ENCODE results near the gene ZNF723.
"Not testable (repeated sequence)": the region's sequence is repeated elsewhere in the genome, so short reads cannot be mapped to it uniquely, and the experiment has no call there.

ZNF723 gene

DNA sequence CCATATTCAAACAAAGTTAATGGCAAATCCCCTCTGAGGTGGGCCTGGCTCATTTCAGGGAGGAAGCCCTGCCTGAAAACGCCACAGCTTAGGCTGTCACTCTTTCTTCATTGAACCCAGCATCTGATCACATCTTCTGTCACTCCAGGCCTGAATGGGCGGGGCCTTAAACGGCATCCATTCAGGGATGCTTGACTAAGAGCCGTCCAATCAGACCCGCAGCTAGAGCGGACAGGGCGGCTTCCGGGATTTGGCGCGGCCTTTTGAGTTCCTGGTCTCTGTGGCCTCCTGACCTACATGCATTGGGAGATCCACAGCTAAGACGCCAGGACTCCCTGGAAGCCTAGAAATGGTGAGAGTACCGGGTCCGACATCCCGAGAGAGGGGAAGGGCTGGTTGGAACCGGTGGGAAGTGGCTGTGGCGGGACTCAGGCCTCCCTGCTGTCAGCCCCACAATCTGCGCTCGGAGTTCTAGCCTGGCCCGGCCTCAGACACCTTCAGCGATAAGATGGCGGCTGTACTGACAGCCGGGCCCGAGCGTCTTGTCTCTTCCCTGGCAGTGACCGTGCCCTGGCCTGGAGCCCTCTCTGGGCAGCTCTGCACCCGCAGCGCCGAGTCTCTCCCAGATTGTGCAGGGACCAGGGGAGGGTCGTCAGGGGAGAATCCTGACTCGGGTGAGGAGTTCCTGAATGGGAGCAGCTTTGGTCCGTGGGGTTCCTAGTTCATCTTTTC, at the start of gene ZNF723:
ZNF723 (plus strand) TSS at position 261 of the 732 bp plus-strand sequence; CDS start at position 350, 89 bp downstream.
- DNase-seq (ENCODE audit: low read depth in 2 of 2) = no peak

DNA sequence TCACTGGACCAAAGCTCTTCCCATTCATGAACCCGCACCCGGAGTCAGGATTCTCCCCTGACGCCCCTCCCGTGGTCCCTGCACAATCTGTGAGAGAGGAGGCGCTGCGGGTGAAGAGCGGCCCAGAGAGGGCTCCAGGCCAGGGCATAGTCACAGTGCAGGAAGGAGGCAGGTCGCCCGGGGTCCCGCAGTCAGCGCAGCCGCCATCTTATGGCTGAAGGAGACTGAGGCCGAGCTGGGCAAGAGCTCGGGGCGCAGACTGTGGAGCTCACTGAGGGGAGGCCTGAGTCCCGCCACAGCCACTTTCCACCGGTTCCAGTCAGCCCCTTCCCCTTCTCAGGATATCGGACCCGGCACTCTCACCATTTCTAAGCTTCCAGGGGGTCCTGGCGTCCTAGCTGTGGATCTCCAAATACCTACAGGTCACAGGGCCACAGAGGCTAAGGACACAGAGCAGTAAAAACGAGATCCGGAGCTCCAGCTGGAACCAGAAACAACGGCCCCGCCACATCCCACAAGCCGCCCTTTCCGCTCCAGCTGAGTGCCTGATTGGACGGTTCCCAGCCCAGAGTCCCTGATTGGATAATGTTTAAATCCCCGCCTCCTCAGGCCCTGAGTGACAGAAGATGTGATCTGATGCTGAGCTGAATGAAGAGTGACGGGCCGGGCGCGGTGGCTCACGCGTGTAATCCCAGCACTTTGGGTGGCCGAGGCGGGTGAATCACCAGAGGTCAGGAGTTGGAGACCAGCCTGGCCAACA, 48.3 kb upstream of the ZNF723 start, which contains the start of gene ZNF99:
ZNF99 (minus strand) TSS at position 501 of the 760 bp plus-strand sequence; CDS start at position 366, 135 bp downstream.
- DNase-seq (ENCODE audit: low read depth in 2 of 2) = no peak

DNA sequence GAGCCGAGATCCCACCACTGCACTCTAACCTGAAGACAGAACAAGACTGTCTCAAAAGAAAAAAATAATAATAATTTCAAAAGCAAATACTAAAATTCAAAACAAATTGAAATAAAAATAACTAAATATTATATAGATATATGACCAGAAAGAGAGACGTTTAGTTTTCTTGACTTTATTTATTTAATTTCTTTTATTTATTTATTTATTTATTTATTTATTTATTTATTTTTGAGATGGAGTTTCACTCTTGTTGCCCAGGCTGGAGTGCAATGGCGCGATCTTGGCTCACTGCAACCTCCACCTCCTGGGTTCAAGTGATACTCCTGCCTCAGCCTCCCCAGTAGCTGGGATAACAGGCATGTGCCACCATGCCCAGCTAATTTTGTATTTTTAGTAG, 39.2 kb upstream of the ZNF723 start:
- DNase-seq (ENCODE audit: low read depth in 2 of 2) = not testable (repeated sequence)

DNA sequence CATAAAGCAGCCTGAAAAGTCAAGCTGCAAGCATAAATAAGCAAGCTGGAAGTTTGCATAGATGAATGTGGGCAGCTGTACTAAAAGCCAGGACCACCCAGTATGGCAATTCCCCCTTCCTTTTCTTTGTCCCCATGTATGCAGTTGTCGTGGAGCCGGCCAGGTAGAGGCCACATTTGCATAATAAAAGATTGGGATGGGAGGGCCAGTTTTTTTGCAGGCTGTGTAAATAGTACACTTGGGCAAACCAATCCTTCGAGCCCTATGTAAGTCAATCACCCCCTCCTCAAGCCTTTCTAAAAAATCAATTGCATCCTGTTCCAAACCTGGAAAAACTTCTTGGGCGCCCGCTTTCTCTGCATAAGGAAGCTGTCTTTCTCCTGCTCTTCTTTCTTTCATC, 35.1 kb upstream of the ZNF723 start:
- no peak for DNase-seq (ENCODE audit: low read depth in 2 of 2)

DNA sequence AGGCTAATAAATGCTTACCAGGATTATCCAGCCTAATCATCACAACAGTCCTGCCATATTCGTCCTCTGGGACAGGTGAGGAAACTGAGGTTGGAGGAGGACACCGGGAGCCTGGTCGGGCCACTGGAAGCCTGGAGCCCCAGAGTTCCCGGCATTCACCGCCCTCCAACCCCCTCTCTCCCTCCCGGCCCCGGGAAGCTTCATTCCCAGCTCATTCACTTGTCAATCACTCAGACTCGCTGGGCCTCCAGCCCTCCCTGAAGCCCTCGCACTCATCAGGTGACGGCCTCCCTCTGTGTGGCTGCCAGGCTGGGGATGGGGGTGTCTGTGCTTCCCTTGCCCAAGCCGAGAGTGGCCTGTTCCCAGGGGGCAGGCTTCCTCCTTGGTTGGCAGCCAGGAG, 25.7 kb upstream of the ZNF723 start:
- no peak for DNase-seq (ENCODE audit: low read depth in 2 of 2)

- DNase-seq (ENCODE audit: low read depth in 2 of 2) = no peak
These were observed 24.8 kb upstream of the ZNF723 start for GRCh38 chr19:22807061-22807835.

DNA sequence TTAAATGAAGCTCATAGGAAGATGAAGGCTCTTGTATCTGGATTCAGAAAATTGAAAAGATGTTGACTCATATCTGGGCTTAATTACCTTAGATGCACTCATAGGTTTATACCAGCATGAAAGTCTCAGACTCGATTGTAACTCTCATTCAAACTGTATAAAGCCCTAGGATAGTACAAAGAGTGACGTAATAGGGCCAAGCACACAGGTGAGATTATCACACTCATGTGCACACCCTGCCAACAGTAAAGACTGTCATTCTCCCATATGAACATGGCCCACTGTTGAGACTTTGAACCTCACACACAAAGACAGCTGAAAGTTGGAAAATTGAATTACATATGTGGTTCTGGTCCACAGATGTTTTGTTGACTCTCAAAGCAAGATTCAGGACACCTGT, 18.0 kb upstream of the ZNF723 start:
- DNase-seq (ENCODE audit: low read depth in 2 of 2) = no peak

GRCh38 chr19:22831211-22831610, 880 bp upstream of the ZNF723 start:
- no peak for DNase-seq (ENCODE audit: low read depth in 2 of 2)

DNA sequence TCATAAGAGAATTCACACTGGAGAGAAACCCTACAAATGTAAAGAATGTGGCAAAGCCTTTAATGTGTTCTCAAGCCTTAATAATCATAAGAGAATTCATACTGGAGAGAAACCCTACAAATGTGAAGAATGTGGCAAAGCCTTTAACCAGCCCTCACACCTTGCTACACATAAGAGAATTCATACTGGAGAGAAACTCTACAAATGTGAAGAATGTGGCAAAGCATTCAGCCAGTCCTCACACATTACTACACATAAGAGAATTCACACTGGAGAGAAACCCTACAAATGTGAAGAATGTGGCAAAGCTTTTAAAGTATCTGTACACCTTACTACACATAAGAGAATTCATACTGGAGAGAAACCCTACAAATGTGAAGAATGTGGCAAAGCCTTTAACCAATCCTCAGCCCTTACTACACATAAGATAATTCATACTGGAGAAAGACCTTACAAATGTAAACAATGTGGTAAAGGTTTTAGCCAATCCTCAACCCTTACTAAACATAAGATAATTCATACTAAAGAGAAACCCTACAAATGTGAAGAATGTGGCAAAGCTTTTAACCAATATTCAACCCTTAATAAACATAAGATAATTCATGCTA, 25.7 kb downstream of the ZNF723 start:
- not testable (repeated sequence) for DNase-seq (ENCODE audit: low read depth in 2 of 2)

DNA sequence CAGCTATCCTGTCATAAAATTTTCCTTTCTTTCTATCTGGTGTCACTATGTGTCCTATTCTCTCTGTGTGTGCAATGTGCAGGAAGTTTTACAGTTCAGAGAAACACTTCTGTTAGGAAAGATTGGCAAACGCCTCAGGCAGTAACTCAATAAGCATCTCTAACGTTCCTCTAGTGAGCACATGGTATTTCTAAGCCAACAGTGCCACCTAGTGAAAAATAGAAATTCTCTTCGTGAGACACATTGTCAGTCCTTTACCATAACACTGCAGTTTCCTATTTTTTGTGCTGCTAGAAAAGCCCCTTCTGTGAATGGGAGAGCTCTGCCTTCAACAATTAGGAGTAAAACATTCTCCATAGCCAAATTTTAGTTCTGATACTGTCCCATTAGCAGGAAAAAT, 50.7 kb downstream of the ZNF723 start:
- DNase-seq (ENCODE audit: low read depth in 2 of 2) = no peak

DNA sequence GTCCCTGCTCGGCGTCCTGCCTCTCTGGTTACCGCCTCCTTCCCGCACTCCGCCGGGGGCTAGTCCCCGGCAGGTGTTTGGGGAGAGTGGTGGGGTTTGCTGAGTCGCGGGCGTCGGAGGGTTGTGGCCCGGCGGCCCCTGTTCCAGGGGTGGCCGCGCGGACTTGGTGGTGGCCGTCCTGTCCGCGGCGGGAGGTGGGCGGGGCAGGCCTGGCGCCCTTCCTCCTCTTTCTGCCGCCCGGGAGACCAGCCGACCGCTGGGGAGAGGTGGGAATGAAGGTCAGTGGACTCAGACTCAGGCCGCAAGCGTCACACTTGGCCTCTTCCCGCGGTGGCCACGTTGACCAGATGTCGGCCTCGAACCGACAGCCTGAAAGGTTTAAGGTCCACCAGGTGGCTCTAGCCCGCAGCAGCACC, 61.8 kb downstream of the ZNF723 start:
- no peak for DNase-seq (ENCODE audit: low read depth in 2 of 2)

- DNase-seq (ENCODE audit: low read depth in 2 of 2) = no peak
These were observed 69.5 kb downstream of the ZNF723 start for GRCh38 chr19:22901431-22902130.

Data from stimulated activated CD8-positive, alpha-beta memory T cell treated with anti-CD3 and anti-CD28 coated beads, Interleukin-7, amount 100 ng/mL, for 1 hour (primary cell).